ENCODE measurements around the gene VAV1.

GRCh38 chr19:6738787-6739389 is 33.6 kb upstream of the VAV1 start:
- TF ChIP-seq FOXP2 (optimal IDR thresholded peaks at IDR 0.05; ENCODE audit: borderline replicate concordance, extremely low read depth, extremely low read length, insufficient read depth) (no peak), TAF1 (IDR thresholded peaks at IDR 0.05; ENCODE audit: borderline replicate concordance, insufficient read depth, low read length) (no peak), REST (IDR thresholded peaks at IDR 0.05; ENCODE audit: insufficient read depth in 1 of 2, low read depth in 2 of 2, low read length in 2 of 2) (no peak)
